Activated T-helper 1 cell treated with Interleukin-2 at 50 U/mL for 16 hours (primary cell): ENCODE measurements around the gene ZSCAN30.
A peak's percentile ranks its signal among the peaks of the same experiment; 100 is the strongest.
"Not testable (repeated sequence)": the region's sequence is repeated elsewhere in the genome, so short reads cannot be mapped to it uniquely, and the experiment has no call there.

Source experiments
- DNase-seq: peaks from one replicate; pipeline ENCODE4 v3.0.0-alpha.2; 2020; ENCODE audit warnings: low read depth

The ZSCAN30 gene

GRCh38 chr18:35231052-35231451 lies 59.0 kb downstream of the ZSCAN30 start:
- peak; percentile 61 for DNase-seq

- no peak for DNase-seq
Observed at GRCh38 chr18:35227254-35227653, 62.8 kb downstream of the ZSCAN30 start.

- no peak for DNase-seq
Observed at GRCh38 chr18:35223797-35224196, 66.2 kb downstream of the ZSCAN30 start.

- DNase-seq = no peak
Observed at GRCh38 chr18:35220424-35220823, 69.6 kb downstream of the ZSCAN30 start.

- DNase-seq = not testable (repeated sequence)
Observed at GRCh38 chr18:35219331-35219730, 70.7 kb downstream of the ZSCAN30 start.

- DNase-seq = not testable (repeated sequence)
Observed at GRCh38 chr18:35216611-35217010, 73.4 kb downstream of the ZSCAN30 start.

- DNase-seq = no peak
Observed at GRCh38 chr18:35215026-35215425, 75.0 kb downstream of the ZSCAN30 start.

GRCh38 chr18:35205746-35206458 lies 84.1 kb downstream of the ZSCAN30 start:
- DNase-seq = not testable (repeated sequence)

GRCh38 chr18:35205199-35205712 lies 84.8 kb downstream of the ZSCAN30 start:
- no peak for DNase-seq

- DNase-seq = no peak
Observed at GRCh38 chr18:35203067-35203466, 87.0 kb downstream of the ZSCAN30 start.

GRCh38 chr18:35201256-35201931 lies 88.6 kb downstream of the ZSCAN30 start:
- no peak for DNase-seq
